HG03469 (cell line): ENCODE data around the gene TOR2A.

Experiments used
- ATAC-seq: cut with Tn5 transposase; IDR thresholded peaks from one replicate; pipeline ENCODE4 v1.9.1; 2021; ENCODE audit warnings: mild to moderate bottlenecking, moderate library complexity, moderate number of reproducible peaks; ENCODE audit not compliant: unreplicated experiment

Gene TOR2A

GRCh38 chr9:127744398-127745110, 9.5 kb upstream of the TOR2A start:
- ATAC-seq, result no peak

- no peak for ATAC-seq
Measured at GRCh38 chr9:127742435-127743088, 7.5 kb upstream of the TOR2A start.

- no peak for ATAC-seq
Measured at GRCh38 chr9:127741831-127742434, 6.8 kb upstream of the TOR2A start.

GRCh38 chr9:127739614-127740330, 4.7 kb upstream of the TOR2A start:
- ATAC-seq, result no peak

- ATAC-seq, result no peak
Measured at GRCh38 chr9:127738666-127739065, 3.6 kb upstream of the TOR2A start.

- no peak for ATAC-seq
Measured at GRCh38 chr9:127735530-127736185, 564 bp upstream of the TOR2A start.

- ATAC-seq, result no peak
Measured at GRCh38 chr9:127734247-127734746, 797 bp downstream of the TOR2A start.

- no peak for ATAC-seq
Measured at GRCh38 chr9:127733614-127734013, 1.5 kb downstream of the TOR2A start.

GRCh38 chr9:127732444-127732843, 2.6 kb downstream of the TOR2A start:
- ATAC-seq, result no peak

- no peak for ATAC-seq
Measured at GRCh38 chr9:127731938-127732337, 3.2 kb downstream of the TOR2A start.

- ATAC-seq, result no peak
Measured at GRCh38 chr9:127730799-127731410, 4.2 kb downstream of the TOR2A start.

- ATAC-seq, result no peak
Measured at GRCh38 chr9:127730262-127730661, 4.8 kb downstream of the TOR2A start.

GRCh38 chr9:127729522-127730256, 5.4 kb downstream of the TOR2A start:
- ATAC-seq, result no peak

GRCh38 chr9:127728808-127729207, 6.3 kb downstream of the TOR2A start:
- no peak for ATAC-seq

GRCh38 chr9:127726871-127727270, 8.2 kb downstream of the TOR2A start:
- no peak for ATAC-seq

- ATAC-seq, result no peak
Measured at GRCh38 chr9:127724012-127724411, 11.1 kb downstream of the TOR2A start.

GRCh38 chr9:127723444-127723843, 11.7 kb downstream of the TOR2A start:
- ATAC-seq, result no peak

GRCh38 chr9:127723013-127723412, 12.1 kb downstream of the TOR2A start:
- ATAC-seq, result no peak

GRCh38 chr9:127722055-127722745, 12.9 kb downstream of the TOR2A start:
- ATAC-seq, result no peak
